HepG2 (cell line): ENCODE results near the gene CEMP1. TPM values are rescaled to one million over a fixed set of nuclear protein-coding genes. Genes with fewer than 3 reads are reported as not detected.

Experiments used
- ATF6 ChIP-seq: sonication (generic); formaldehyde crosslinking; conservative IDR thresholded peaks from 2 replicates; pipeline ENCODE4 v1.4.0; 2020; ENCODE audit warnings: missing genetic modification reagents
- ATF7 ChIP-seq, 2 experiments: fragments of 450-650 bp in 1 of 2; sonication (generic) in 1 of 2; formaldehyde crosslinking in 1 of 2; IDR thresholded peaks; 2 replicates each; pipeline versions ENCODE4 v1.4.0 to v1.6.1; 2016 to 2020; ENCODE audit warnings: antibody characterized with exemption in 1 of 2, mild to moderate bottlenecking in 1 of 2, missing genetic modification reagents in 1 of 2
- DMAP1 ChIP-seq: IDR thresholded peaks from 2 replicates; pipeline ENCODE4 v1.6.1; 2016
- DPF2 ChIP-seq: sonication (generic); formaldehyde crosslinking; IDR thresholded peaks from 2 replicates; pipeline ENCODE4 v1.4.0; 2020; ENCODE audit warnings: mild to moderate bottlenecking, low read depth, missing genetic modification reagents, borderline replicate concordance
- EED ChIP-seq: sonication (generic); formaldehyde crosslinking; IDR thresholded peaks from 2 replicates; pipeline ENCODE4 v1.5.0; 2020; ENCODE audit warnings: mild to moderate bottlenecking, missing genetic modification reagents
- HOXA5 ChIP-seq: sonication (generic); formaldehyde crosslinking; IDR thresholded peaks from 2 replicates; pipeline ENCODE4 v1.4.0; 2020; ENCODE audit warnings: missing genetic modification reagents
- IRX3 ChIP-seq: sonication (generic); formaldehyde crosslinking; IDR thresholded peaks from 2 replicates; pipeline ENCODE4 v1.8.1; 2023; ENCODE audit warnings: mild to moderate bottlenecking, low read depth, missing genetic modification reagents, borderline replicate concordance
- KDM1A ChIP-seq: IDR thresholded peaks from 2 replicates; pipeline ENCODE4 v1.6.1; 2016; ENCODE audit warnings: missing compliant biosample characterization
- KDM2A ChIP-seq: sonication (generic); formaldehyde crosslinking; IDR thresholded peaks from 2 replicates; pipeline ENCODE4 v1.4.0; 2020; ENCODE audit warnings: low read depth, missing genetic modification reagents, borderline replicate concordance
- KLF12 ChIP-seq: sonication (generic); formaldehyde crosslinking; IDR thresholded peaks from 2 replicates; pipeline ENCODE4 v1.4.0; 2020; ENCODE audit warnings: missing genetic modification reagents, borderline replicate concordance
- PHF8 ChIP-seq: sonication (generic); formaldehyde crosslinking; IDR thresholded peaks from 2 replicates; pipeline ENCODE4 v1.5.0; 2020; ENCODE audit warnings: missing genetic modification reagents
- SAP130 ChIP-seq: IDR thresholded peaks from 2 replicates; pipeline ENCODE4 v1.6.1; 2016; ENCODE audit warnings: low read depth
- TAF15 ChIP-seq: fragments of 200-400 bp; formaldehyde crosslinking; IDR thresholded peaks from one replicate; pipeline ENCODE4 v1.6.1; 2018; ENCODE audit warnings: mild to moderate bottlenecking, low read depth, low read length; ENCODE audit not compliant: poor library complexity, severe bottlenecking
- ZFP90 ChIP-seq: sonication (generic); formaldehyde crosslinking; IDR thresholded peaks from 2 replicates; pipeline ENCODE4 v1.8.0; 2022; ENCODE audit warnings: missing genetic modification reagents, mild to moderate bottlenecking, inconsistent platforms, borderline replicate concordance
- ZMYM4 ChIP-seq: sonication (generic); formaldehyde crosslinking; IDR thresholded peaks from 2 replicates; pipeline ENCODE4 v1.8.1; 2023; ENCODE audit warnings: mild to moderate bottlenecking, missing genetic modification reagents
- ZNF12 ChIP-seq: sonication (generic); formaldehyde crosslinking; IDR thresholded peaks from 2 replicates; pipeline ENCODE4 v1.5.0; 2020; ENCODE audit warnings: missing genetic modification reagents
- ZNF235 ChIP-seq: sonication (generic); formaldehyde crosslinking; IDR thresholded peaks from 2 replicates; pipeline ENCODE4 v1.8.1; 2023; ENCODE audit warnings: mild to moderate bottlenecking, missing genetic modification reagents, borderline replicate concordance
- ZNF567 ChIP-seq: sonication (generic); formaldehyde crosslinking; IDR thresholded peaks from 2 replicates; pipeline ENCODE4 v1.8.1; 2023; ENCODE audit warnings: mild to moderate bottlenecking, missing genetic modification reagents, borderline replicate concordance
- ZNF713 ChIP-seq: sonication (generic); formaldehyde crosslinking; IDR thresholded peaks from 2 replicates; pipeline ENCODE4 v1.4.0; 2020; ENCODE audit warnings: mild to moderate bottlenecking, missing genetic modification reagents
- ZNF777 ChIP-seq: sonication (generic); formaldehyde crosslinking; IDR thresholded peaks from 2 replicates; pipeline ENCODE4 v1.4.0; 2020; ENCODE audit warnings: missing genetic modification reagents
- ZNF878 ChIP-seq: sonication (generic); formaldehyde crosslinking; IDR thresholded peaks from 2 replicates; pipeline ENCODE4 v1.8.1; 2023; ENCODE audit warnings: mild to moderate bottlenecking, missing genetic modification reagents, moderate library complexity
- polyA plus RNA-seq, 8 experiments: library from polyadenylated mRNA; depleted of rRNA in 3 of 8; stranded (reverse) in 7 of 8; unstranded in 1 of 8; fragments of >200 nt; fragmentation: Illumina TruSeq in 4 of 8; extraction: Trizol in 4 of 8; gene quantifications; 2 replicates each; pipeline versions ENCODE4 v1.2.1 to v1.2.3, GENCODE V29; 2011 to 2016; ENCODE audit warnings: low read depth in 4 of 8, missing spikeins in 1 of 8, mixed read lengths in 1 of 8; ENCODE audit not compliant: insufficient read depth in 1 of 8
- total RNA-seq, 5 experiments: library from RNA; depleted of rRNA; stranded (reverse); fragments of >200 nt; fragmentation: Illumina TruSeq; extraction: Trizol; gene quantifications; 2 replicates each; pipeline ENCODE4 v1.2.3, GENCODE V29; 2016; ENCODE audit warnings: low read depth in 1 of 5

CEMP1 gene
- total and polyA plus RNA-seq, 2 of the 13 experiments (the other 11 are each of a cell fraction or from before 2014, with no cell fraction given), result not detected

GRCh38 chr16:2513405-2514332 is 17.5 kb downstream of the CEMP1 start, which contains the start of gene ATP6V0C (continued):
- TF ChIP-seq TAF15, result peak; percentile 23
- TF ChIP-seq EED (CRISPR knock-in tag), result peak; percentile 55; the same call in 1 of the 2 replicates
- peak; percentile 75 for TF ChIP-seq KDM2A (CRISPR knock-in tag)
- TF ChIP-seq ZMYM4, result peak; percentile 20; the same call in 1 of the 2 replicates
- peak; percentile 43; the same call in 1 of the 2 replicates for TF ChIP-seq ZNF777 (CRISPR knock-in tag)
- TF ChIP-seq ZNF567 (CRISPR knock-in tag), result 0 out of 2 replicates have a peak, but pooled peaks have one; percentile 9
- TF ChIP-seq ZNF12 (CRISPR knock-in tag), result no peak
- TF ChIP-seq PHF8, result peak; percentile 58; the same call in 1 of the 2 replicates
- peak; percentile 47 for TF ChIP-seq DMAP1 (CRISPR knock-in tag)
- TF ChIP-seq IRX3, result 0 out of 2 replicates have a peak, but pooled peaks have one; percentile 19
- TF ChIP-seq ZNF878 (CRISPR knock-in tag), result no peak
- peak; percentile 46; the same call in 1 of the 2 replicates for TF ChIP-seq ZFP90 (CRISPR knock-in tag)
- peak; percentile 91 for TF ChIP-seq ATF7 (IDR thresholded peaks at IDR 0.05)
- peak; percentile 71; the same call in 1 of the 2 replicates for TF ChIP-seq ATF7 (CRISPR knock-in tag; IDR thresholded peaks at IDR 0.05)
- peak; percentile 79 for TF ChIP-seq SAP130
- no peak for TF ChIP-seq ATF6 (CRISPR knock-in tag)
- TF ChIP-seq ZNF235, result no peak
- peak; percentile 84 for TF ChIP-seq HOXA5 (CRISPR knock-in tag)
- no peak for TF ChIP-seq DPF2
- no peak for TF ChIP-seq KDM1A (CRISPR knock-in tag)
- TF ChIP-seq KLF12 (CRISPR knock-in tag), result 0 out of 2 replicates have a peak, but pooled peaks have one; percentile 80
- TF ChIP-seq ZNF713, result no peak
